H1 (cell line): ENCODE measurements around the gene H2AZ2. TPM values are rescaled to one million over a fixed set of nuclear protein-coding genes. Genes with fewer than 3 reads are reported as not detected.

Experiments used
- CTCF ChIA-PET: fragments of 300-600 bp; sonication (Branson Sonifier 250); formaldehyde crosslinking; loops from one replicate; lab custom pipeline; 2021; ENCODE audit not compliant: partially characterized antibody; lab: Charles Lee
- POLR2A ChIA-PET: fragments of 300-600 bp; sonication (Branson Sonifier 250); formaldehyde crosslinking; loops from one replicate; lab custom pipeline; 2021; ENCODE audit warnings: inconsistent platforms; ENCODE audit not compliant: partially characterized antibody; lab: Charles Lee
- DNase-seq, 2 experiments: peaks; one replicate each; pipeline versions ENCODE4 v3.0.0 to v3.0.0-alpha.2; 2010 to 2022; ENCODE audit warnings: low spot score in 2 of 2, low read depth in 1 of 2, mixed read lengths in 1 of 2
- FAIRE-seq: peaks from 2 replicates; lab custom pipeline; 2011; peaks lifted over from hg19 to GRCh38; lab: Jason Lieb, UNC
- H2AFZ ChIP-seq: 2 replicates; pipeline ENCODE4 v1.8.1; 2012; ENCODE audit warnings: low read length, inconsistent platforms
- H2AK5ac ChIP-seq: 2 replicates; pipeline ENCODE4 v1.6.1; 2013; ENCODE audit warnings: low read depth, low read length
- H2BK120ac ChIP-seq: replicated peaks from 2 replicates; pipeline ENCODE3; 2013; ENCODE audit warnings: low read depth, low read length, inconsistent platforms
- H2BK12ac ChIP-seq: 2 replicates; pipeline ENCODE4 v1.6.1; 2013; ENCODE audit warnings: low read depth, low read length
- H2BK15ac ChIP-seq: 2 replicates; pipeline ENCODE4 v1.6.1; 2013; ENCODE audit warnings: low read length
- H2BK20ac ChIP-seq: 2 replicates; pipeline ENCODE4 v1.6.1; 2013; ENCODE audit warnings: low read length
- H2BK5ac ChIP-seq: 2 replicates; pipeline ENCODE4 v1.6.1; 2013; ENCODE audit warnings: low read depth, low read length
- H3K14ac ChIP-seq: 2 replicates; pipeline ENCODE4 v1.6.1; 2013; ENCODE audit warnings: inconsistent platforms; ENCODE audit not compliant: insufficient read length
- H3K18ac ChIP-seq: 2 replicates; pipeline ENCODE4 v1.6.1; 2013; ENCODE audit warnings: low read length; ENCODE audit errors: extremely low read depth
- H3K23ac ChIP-seq: 2 replicates; pipeline ENCODE4 v1.6.1; 2013; ENCODE audit warnings: inconsistent platforms; ENCODE audit not compliant: insufficient read length
- H3K23me2 ChIP-seq: 2 replicates; pipeline ENCODE4 v1.6.1; 2013; ENCODE audit warnings: low read depth, low read length
- H3K27ac ChIP-seq: 2 replicates; pipeline ENCODE4 v1.6.1; 2011; ENCODE audit warnings: low read depth, low read length, inconsistent platforms
- H3K27me3 ChIP-seq, 4 experiments: replicated peaks in 1 of 4; 1 replicate in 1 of 4; 2 replicates in 3 of 4; pipeline versions ENCODE4 v1.6.1 to v1.8.1; 2011 to 2013; ENCODE audit warnings: low read length in 3 of 4, mild to moderate bottlenecking in 3 of 4, inconsistent platforms in 2 of 4, mixed read lengths in 2 of 4, moderate library complexity in 1 of 4; ENCODE audit not compliant: control insufficient read depth in 3 of 4, insufficient read depth in 3 of 4; ENCODE audit errors: extremely low read depth in 1 of 4
- H3K36me3 ChIP-seq, 4 experiments: 2 replicates each; pipeline versions ENCODE4 v1.6.1 to v1.8.1; 2011 to 2013; ENCODE audit warnings: mild to moderate bottlenecking in 4 of 4, low read length in 3 of 4, moderate library complexity in 2 of 4, control low read depth in 1 of 4, inconsistent platforms in 1 of 4; ENCODE audit not compliant: insufficient read depth in 4 of 4, control insufficient read depth in 2 of 4
- H3K4ac ChIP-seq: replicated peaks from 2 replicates; pipeline ENCODE3; 2013; ENCODE audit warnings: low read length, low read depth, mixed read lengths, inconsistent platforms; ENCODE audit not compliant: insufficient read length
- H3K4me1 ChIP-seq, 4 experiments: replicated peaks in 1 of 4; 1 replicate in 1 of 4; 2 replicates in 3 of 4; pipeline versions ENCODE4 v1.6.1 to v1.8.1; 2011 to 2013; ENCODE audit warnings: low read length in 3 of 4, inconsistent platforms in 2 of 4, mixed read lengths in 1 of 4; ENCODE audit not compliant: insufficient read depth in 4 of 4, control insufficient read depth in 3 of 4
- H3K4me2 ChIP-seq, 2 experiments: 2 replicates each; pipeline versions ENCODE4 v1.6.1 to v1.8.1; 2011 to 2013; ENCODE audit warnings: low read depth in 2 of 2, low read length in 2 of 2, control low read depth in 1 of 2, inconsistent platforms in 1 of 2, mild to moderate bottlenecking in 1 of 2; ENCODE audit not compliant: insufficient read depth in 1 of 2
- H3K4me3 ChIP-seq, 4 experiments: fragments of 200-600, 300-600 bp in 1 of 4; sonication (generic), shearing (Covaris generic), sonication (Bioruptor Twin) in 1 of 4; 2 replicates each; pipeline versions ENCODE4 v1.5.1 to v1.8.1; 2011 to 2016; ENCODE audit warnings: low read length in 4 of 4, low read depth in 3 of 4, control low read depth in 2 of 4, inconsistent platforms in 2 of 4, mild to moderate bottlenecking in 2 of 4, mixed read lengths in 1 of 4, moderate library complexity in 1 of 4; ENCODE audit not compliant: insufficient read depth in 2 of 4; ENCODE audit errors: extremely low read depth in 1 of 4
- H3K56ac ChIP-seq: replicated peaks from 2 replicates; pipeline ENCODE3; 2013; ENCODE audit warnings: low read depth, mild to moderate bottlenecking, mixed read lengths, low read length, inconsistent platforms; ENCODE audit not compliant: insufficient read length
- H3K79me1 ChIP-seq: 2 replicates; pipeline ENCODE4 v1.6.1; 2013; ENCODE audit warnings: low read depth, low read length, control low read depth
- H3K79me2 ChIP-seq, 2 experiments: 2 replicates each; pipeline versions ENCODE4 v1.6.1 to v1.8.1; 2012 to 2013; ENCODE audit warnings: low read length in 2 of 2, mild to moderate bottlenecking in 2 of 2, inconsistent platforms in 1 of 2; ENCODE audit not compliant: insufficient read depth in 2 of 2, control insufficient read depth in 1 of 2
- H3K9ac ChIP-seq, 4 experiments: replicated peaks in 1 of 4; 1 replicate in 1 of 4; 2 replicates in 3 of 4; pipeline versions ENCODE4 v1.6.1 to v1.8.1; 2011 to 2013; ENCODE audit warnings: low read depth in 3 of 4, low read length in 3 of 4, control low read depth in 2 of 4, mild to moderate bottlenecking in 2 of 4, moderate library complexity in 2 of 4, inconsistent platforms in 1 of 4; ENCODE audit errors: extremely low read depth in 1 of 4
- H3K9me3 ChIP-seq, 2 experiments: 2 replicates each; pipeline versions ENCODE4 v1.6.1 to v1.8.1; 2012 to 2013; ENCODE audit warnings: mild to moderate bottlenecking in 2 of 2, moderate library complexity in 2 of 2, control low read depth in 1 of 2, inconsistent platforms in 1 of 2, low read depth in 1 of 2, low read length in 1 of 2, mixed read lengths in 1 of 2; ENCODE audit not compliant: insufficient read depth in 2 of 2
- H4K20me1 ChIP-seq, 2 experiments: replicated peaks in 1 of 2; 2 replicates each; pipeline versions ENCODE3 to v1.8.1; 2011 to 2013; ENCODE audit warnings: inconsistent platforms in 2 of 2, low read length in 2 of 2, mild to moderate bottlenecking in 1 of 2; ENCODE audit not compliant: insufficient read depth in 2 of 2, control insufficient read depth in 1 of 2
- H4K5ac ChIP-seq: 2 replicates; pipeline ENCODE4 v1.6.1; 2013; ENCODE audit warnings: low read length, low read depth, mixed read lengths, inconsistent platforms; ENCODE audit not compliant: insufficient read length
- H4K8ac ChIP-seq: 2 replicates; pipeline ENCODE4 v1.8.0; 2013; ENCODE audit warnings: mild to moderate bottlenecking, moderate library complexity, low read length, inconsistent platforms; ENCODE audit not compliant: insufficient read depth; ENCODE audit errors: extremely low read depth
- H4K91ac ChIP-seq: replicated peaks from 2 replicates; pipeline ENCODE3; 2013; ENCODE audit warnings: low read length, mixed read lengths, inconsistent platforms; ENCODE audit not compliant: insufficient read length
- RNF2 ChIP-seq: fragments of 200-900, 300-1000 bp; sonication (generic); IDR thresholded peaks from 2 replicates; pipeline ENCODE4 v1.7.1; 2016; ENCODE audit warnings: borderline replicate concordance, low read depth, mild to moderate bottlenecking, antibody characterized with exemption, low read length; ENCODE audit not compliant: poor library complexity, severe bottlenecking; ENCODE audit errors: missing control alignments
- TEAD4 ChIP-seq: IDR thresholded peaks from 2 replicates; pipeline ENCODE4 v1.6.1; 2012; ENCODE audit warnings: low read depth, low read length, inconsistent platforms, mixed read lengths
- WGBS, 2 experiments: shearing (Covaris generic) in 1 of 2; methylation state at CpG; one replicate each; pipeline versions ENCODE4 v1.1.6 to v1.1.7; 2013 to 2015; ENCODE audit warnings: low lambda C conversion rate in 2 of 2, mixed read lengths in 2 of 2, inconsistent platforms in 1 of 2, low coverage in 1 of 2, missing lambda C conversion rate in 1 of 2; ENCODE audit not compliant: insufficient replicate concordance in 2 of 2, insufficient coverage in 1 of 2, insufficient read length in 1 of 2; ENCODE audit errors: extremely low coverage in 1 of 2, missing lambda C conversion rate in 1 of 2; 5-methylcytosine and 5-hydroxymethylcytosine counted together
- polyA plus RNA-seq, 7 experiments: library from polyadenylated mRNA; depleted of rRNA in 3 of 7; stranded (reverse) in 5 of 7; unstranded in 2 of 7; fragments of >200 nt in 5 of 7; fragments of 200-250 nt in 2 of 7; gene quantifications; 1 replicate in 5 of 7; 2 replicates in 1 of 7; 4 replicates in 1 of 7; pipeline versions ENCODE4 v1.2.1 to v1.2.3, GENCODE V29; 2011 to 2013; ENCODE audit warnings: missing spikeins in 2 of 7, mixed read lengths in 2 of 7
- total RNA-seq: library from RNA; stranded (reverse); fragmentation: NEBNext Ultra II Directional; extraction: Animal tissue kit (Norgen Biotek cat#: 25700); gene quantifications from 2 replicates; pipeline ENCODE4 v1.2.1, GENCODE V29; 2021
- TF ChIP-seq, protein P1 (sequence below): IDR thresholded peaks from 2 replicates; pipeline ENCODE4 v1.6.1; 2011; ENCODE audit warnings: low read length, improper control_type of control experiment

Gene H2AZ2
- total and polyA plus RNA-seq, 2 of the 8 experiments (the other 6 are each of a cell fraction or from before 2014, with no cell fraction given): 168 to 187 TPM

DNA sequence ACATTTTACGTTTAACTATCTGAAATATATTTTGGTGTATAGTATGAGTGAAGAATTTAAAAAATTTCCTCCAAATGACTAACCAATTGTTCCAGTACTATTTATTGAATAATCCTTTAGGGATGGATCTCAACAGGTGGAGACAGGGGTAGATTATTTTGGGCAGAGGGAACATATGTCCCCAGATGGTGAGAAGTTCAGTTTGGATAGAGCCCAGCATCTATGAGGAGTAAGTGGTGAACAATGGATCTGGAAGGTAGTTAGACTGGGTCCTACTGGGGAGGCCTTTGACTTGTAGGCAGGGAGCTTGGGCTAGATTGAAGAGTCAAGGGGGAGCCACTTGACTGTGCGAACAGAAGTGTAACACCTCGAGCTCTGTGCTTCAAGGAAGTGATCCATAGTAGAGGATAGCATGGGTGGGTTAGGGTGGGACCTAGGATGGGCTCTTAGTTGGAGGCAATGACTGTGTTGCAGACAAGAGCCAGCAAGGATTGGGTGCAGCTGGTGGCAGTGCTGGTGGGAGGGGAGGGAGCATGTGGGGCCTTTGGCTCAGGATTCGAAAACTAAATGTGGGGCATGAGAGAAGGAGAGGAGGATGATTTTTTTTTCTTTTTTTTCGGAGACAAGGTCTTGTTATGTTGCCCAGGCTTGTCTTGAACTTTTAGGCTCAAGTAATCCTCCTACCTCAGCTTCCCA, 41.3 kb upstream of the H2AZ2 start:
- Histone ChIP-seq H3K27me3 (no peaks in the 10 kb centered on the region; a peak in 1 of 7 replicates), H3K14ac (no peak overlapping the region), H3K9me3 (no peaks in the 10 kb centered on the region), H4K20me1 (peaks cover 0 to 1% of the 10 kb centered on the region in 2 experiments), H2BK20ac (no peak overlapping the region), H3K79me1 (peaks cover 4% of the 10 kb centered on the region; the same call in 1 of the 2 replicates), H2BK12ac (no peak overlapping the region), H2BK120ac (no peak overlapping the region), H4K5ac (no peak overlapping the region), H3K27ac (no peak overlapping the region), H2AFZ (no peak overlapping the region), H3K79me2 (peaks cover 1 to 5% of the 10 kb centered on the region in 2 experiments; a peak in 3 of 4 replicates), H3K4me2 (no peak overlapping the region), H2BK15ac (no peak overlapping the region), H2BK5ac (no peak overlapping the region), H3K36me3 (no peaks in the 10 kb centered on the region), H3K4me3 (no peak overlapping the region), H3K23ac (no peak overlapping the region), H4K91ac (no peak overlapping the region), H3K56ac (no peak overlapping the region), H2AK5ac (no peak overlapping the region), H3K4me1 (peaks cover 0 to 2% (median under 1%) of the 10 kb centered on the region in 4 experiments; a peak in 1 of 7 replicates), H3K9ac (no peak overlapping the region), H3K23me2 (peaks cover 5% of the 10 kb centered on the region; the same call in 1 of the 2 replicates), H3K4ac (no peak overlapping the region), H3K18ac (no peak overlapping the region), H4K8ac (no peak overlapping the region)
- ChIA-PET POLR2A (no interaction called here), CTCF (interaction anchor here (0.6 kb wide), 1 partner anchor 155 kb away, joined by 3 read pairs; no protein-coding TSS in a partner anchor)
- FAIRE-seq (no peak), DNase-seq (no peak)
- WGBS, 2 experiments: 88% methylated on average over 5 of the region's 5 CpGs; no CpG with 5 or more reads in 1 of the 2 experiments
- TF ChIP-seq TEAD4 (no peak), RNF2 (no peak)
- TF ChIP-seq, protein P1, sequence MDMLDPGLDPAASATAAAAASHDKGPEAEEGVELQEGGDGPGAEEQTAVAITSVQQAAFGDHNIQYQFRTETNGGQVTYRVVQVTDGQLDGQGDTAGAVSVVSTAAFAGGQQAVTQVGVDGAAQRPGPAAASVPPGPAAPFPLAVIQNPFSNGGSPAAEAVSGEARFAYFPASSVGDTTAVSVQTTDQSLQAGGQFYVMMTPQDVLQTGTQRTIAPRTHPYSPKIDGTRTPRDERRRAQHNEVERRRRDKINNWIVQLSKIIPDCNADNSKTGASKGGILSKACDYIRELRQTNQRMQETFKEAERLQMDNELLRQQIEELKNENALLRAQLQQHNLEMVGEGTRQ: no peak
